GM12864 (cell line): Measurements from ENCODE around the gene CFAP97.

ENCODE experiments used
- DNase-seq: peaks from one replicate; pipeline ENCODE4 v3.0.0-alpha.2; 2011; ENCODE audit warnings: low read depth
- H3K4me3 ChIP-seq: 2 replicates; pipeline ENCODE4 v1.5.1; 2011; ENCODE audit warnings: mild to moderate bottlenecking, low read depth, low read length, control low read depth
- CTCF ChIP-seq: IDR thresholded peaks from 2 replicates; pipeline ENCODE4 v1.5.1; 2011; ENCODE audit warnings: low read depth, mild to moderate bottlenecking, moderate library complexity, low read length, control low read depth, inconsistent platforms; ENCODE audit errors: missing control alignments

CFAP97 gene

GRCh38 chr4:185196437-185196836, 7.4 kb downstream of the CFAP97 start:
- no peak for TF ChIP-seq CTCF
- no peak overlapping the region for H3K4me3 ChIP-seq
- DNase-seq = no peak

- no peak overlapping the region for H3K4me3 ChIP-seq
- TF ChIP-seq CTCF = no peak
- DNase-seq = no peak
These were observed 8.6 kb downstream of the CFAP97 start for GRCh38 chr4:185194924-185195888.

GRCh38 chr4:185192059-185192458, 11.7 kb downstream of the CFAP97 start:
- H3K4me3 ChIP-seq = no peak overlapping the region
- DNase-seq = no peak
- no peak for TF ChIP-seq CTCF

GRCh38 chr4:185190306-185190856, 13.4 kb downstream of the CFAP97 start:
- H3K4me3 ChIP-seq = no peak overlapping the region
- TF ChIP-seq CTCF = no peak
- DNase-seq = no peak

GRCh38 chr4:185189606-185190305, 14.0 kb downstream of the CFAP97 start:
- no peak overlapping the region for H3K4me3 ChIP-seq
- TF ChIP-seq CTCF = no peak
- DNase-seq = no peak

- no peak for TF ChIP-seq CTCF
- no peak for DNase-seq
- no peak overlapping the region for H3K4me3 ChIP-seq
These were observed 17.0 kb downstream of the CFAP97 start for GRCh38 chr4:185186769-185187168.
